NCI-H524 (cell line): Measurements from ENCODE around the gene RNH1.

Source experiments
- DNase-seq, 2 experiments: peaks; one replicate each; lab custom pipeline; 2025; lab: John Stamatoyannopoulos, UW

Gene RNH1

GRCh38 chr11:537622-538430 lies 30.8 kb upstream of the RNH1 start:
- DNase-seq, result no peak

- DNase-seq, result peak; percentile 69 to 87
Measured at GRCh38 chr11:536841-537621, 30.0 kb upstream of the RNH1 start, which contains the start of gene LRRC56. Gene LRRC56, plus strand, starts transcription at chr11:537527. Its CDS starts 3,158 bp downstream, at chr11:540685.

- peak; percentile 65 to 88 for DNase-seq
Measured at GRCh38 chr11:535519-536454, 28.7 kb upstream of the RNH1 start, which contains the start of gene HRAS. Gene HRAS, minus strand, starts transcription at chr11:535576.

GRCh38 chr11:535210-535518 lies 28.1 kb upstream of the RNH1 start:
- no peak for DNase-seq

GRCh38 chr11:534396-535209 lies 27.6 kb upstream of the RNH1 start:
- DNase-seq, result no peak

GRCh38 chr11:533586-534395 lies 26.7 kb upstream of the RNH1 start:
- DNase-seq, result no peak

- DNase-seq, result no peak
Measured at GRCh38 chr11:532986-533585, 26.0 kb upstream of the RNH1 start.

- DNase-seq, result no peak
Measured at GRCh38 chr11:532527-532985, 25.5 kb upstream of the RNH1 start.

GRCh38 chr11:531919-532526 lies 25.0 kb upstream of the RNH1 start:
- no peak for DNase-seq

- DNase-seq, result no peak
Measured at GRCh38 chr11:530960-531831, 24.2 kb upstream of the RNH1 start.

GRCh38 chr11:529728-530411 lies 22.8 kb upstream of the RNH1 start:
- no peak for DNase-seq

GRCh38 chr11:528815-529727 lies 22.0 kb upstream of the RNH1 start:
- peak in 1 of 2 experiments; percentile 24 for DNase-seq

- no peak for DNase-seq
Measured at GRCh38 chr11:528166-528814, 21.2 kb upstream of the RNH1 start.

- DNase-seq, result no peak
Measured at GRCh38 chr11:526192-526591, 19.1 kb upstream of the RNH1 start.

- DNase-seq, result no peak
Measured at GRCh38 chr11:521177-521688, 14.2 kb upstream of the RNH1 start.
